Mammary epithelial cell (primary cell): Measurements from ENCODE around the gene MAN1A2.

Source experiments
- CTCF ChIP-seq, 2 donors: IDR thresholded peaks in 1 of 2; conservative IDR thresholded peaks in 1 of 2; 2 replicates each; pipeline ENCODE4 v1.5.1; 2011 to 2012; ENCODE audit warnings: inconsistent platforms in 2 of 2, low read length in 2 of 2, mild to moderate bottlenecking in 2 of 2, control low read depth in 1 of 2, low read depth in 1 of 2; ENCODE audit not compliant: insufficient read depth in 1 of 2; ENCODE audit errors: extremely low read depth in 1 of 2
- EZH2 ChIP-seq: IDR thresholded peaks from 2 replicates; pipeline ENCODE4 v1.6.1; 2012; ENCODE audit warnings: low read length, inconsistent platforms, borderline replicate concordance

- TF ChIP-seq EZH2, result no peak
- TF ChIP-seq CTCF (conservative IDR thresholded peaks at IDR 0.05 in 1 of 2, IDR thresholded peaks at IDR 0.05 in 1 of 2; ENCODE audit: extremely low read depth in 1 of 2, insufficient read depth in 1 of 2, low read depth in 1 of 2, low read length in 2 of 2), result no peak
Measured at GRCh38 chr1:117565745-117566455, 198.7 kb downstream of the MAN1A2 start.
